ENCODE results near the gene HK3. TPM values are rescaled to one million over a fixed set of nuclear protein-coding genes. Genes with fewer than 3 reads are reported as not detected.

The HK3 gene
- total RNA-seq, 1 donor from 2014 or later, result 0.77 TPM

- no peak overlapping the region for H3K4me3 Mint-ChIP-seq
Measured at GRCh38 chr5:176895831-176896230, 3.3 kb downstream of the HK3 start.

GRCh38 chr5:176894298-176894697 is 4.8 kb downstream of the HK3 start:
- no peaks in the 10 kb centered on the region for H3K4me1 Mint-ChIP-seq (ENCODE audit: unreplicated experiment)
- peaks cover 26% of the 10 kb centered on the region for H3K27me3 Mint-ChIP-seq
- no peak overlapping the region for H3K4me3 Mint-ChIP-seq

More at GRCh38 chr5:176895831-176896230, 3.3 kb downstream of the HK3 start:
- H3K27me3 Mint-ChIP-seq, result peaks cover 23% of the 10 kb centered on the region
- H3K27ac Mint-ChIP-seq, result no peak overlapping the region
- no peaks in the 10 kb centered on the region for H3K4me1 Mint-ChIP-seq (ENCODE audit: unreplicated experiment)
- no peaks in the 10 kb centered on the region for H3K36me3 Mint-ChIP-seq
- no peaks in the 10 kb centered on the region for H3K9me3 Mint-ChIP-seq
- TF ChIP-seq CTCF (conservative IDR thresholded peaks at IDR 0.05), result no peak
- no peak for DNase-seq (ENCODE audit: extremely low spot score, unreplicated experiment)

GRCh38 chr5:176892663-176893062 is 6.5 kb downstream of the HK3 start:
- H3K4me3 Mint-ChIP-seq, result no peak overlapping the region
- H3K27me3 Mint-ChIP-seq, result peaks cover 21% of the 10 kb centered on the region
- H3K4me1 Mint-ChIP-seq (ENCODE audit: unreplicated experiment), result no peaks in the 10 kb centered on the region
- no peaks in the 10 kb centered on the region for H3K9me3 Mint-ChIP-seq
- DNase-seq (ENCODE audit: extremely low spot score, unreplicated experiment), result peak; percentile 43
- TF ChIP-seq CTCF (conservative IDR thresholded peaks at IDR 0.05), result no peak
- H3K36me3 Mint-ChIP-seq, result no peaks in the 10 kb centered on the region
- no peak overlapping the region for H3K27ac Mint-ChIP-seq

More at GRCh38 chr5:176894298-176894697, 4.8 kb downstream of the HK3 start:
- no peak for TF ChIP-seq CTCF (conservative IDR thresholded peaks at IDR 0.05)
- Mint-ChIP-seq H3K27ac (no peak overlapping the region), H3K9me3 (no peaks in the 10 kb centered on the region), H3K36me3 (no peaks in the 10 kb centered on the region)
- DNase-seq (ENCODE audit: extremely low spot score, unreplicated experiment), result no peak

DNA sequence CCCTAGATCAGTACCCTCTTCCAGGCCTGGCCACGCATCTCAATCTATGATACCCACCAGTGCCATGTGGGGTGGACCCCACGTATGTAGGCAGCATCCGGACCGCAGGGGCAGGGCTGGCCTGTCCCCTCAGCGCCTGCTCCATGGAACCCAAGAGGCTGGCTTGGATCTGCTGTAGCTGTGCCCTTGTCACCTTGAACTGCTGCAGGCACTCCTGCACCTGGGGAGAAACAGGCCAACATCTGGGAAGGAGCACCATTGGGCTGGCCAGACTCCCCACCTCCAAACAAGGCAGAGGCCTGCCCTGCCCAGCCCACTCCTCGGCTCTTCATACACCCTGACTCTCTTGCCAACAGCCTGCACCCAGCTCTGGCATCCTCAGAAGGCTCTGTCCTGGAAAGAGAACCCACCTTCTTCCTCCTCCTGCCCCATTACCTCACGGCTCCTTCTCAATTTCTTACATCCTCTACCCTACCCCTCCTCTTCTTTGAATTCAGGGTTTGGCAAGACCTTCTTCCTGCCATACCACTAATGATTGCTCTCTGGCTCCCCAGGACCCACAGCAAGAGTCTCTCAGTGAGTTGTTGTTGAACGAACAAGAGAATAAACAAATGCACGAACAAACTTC is 7.7 kb downstream of the HK3 start:
- H3K27me3 Mint-ChIP-seq, result peaks cover 16% of the 10 kb centered on the region

GRCh38 chr5:176890455-176891330 is 8.5 kb downstream of the HK3 start:
- peaks cover 16% of the 10 kb centered on the region for H3K27me3 Mint-ChIP-seq
- H3K9me3 Mint-ChIP-seq, result no peaks in the 10 kb centered on the region
- no peak for TF ChIP-seq CTCF (conservative IDR thresholded peaks at IDR 0.05)
- no peaks in the 10 kb centered on the region for H3K4me1 Mint-ChIP-seq (ENCODE audit: unreplicated experiment)
- no peak overlapping the region for H3K27ac Mint-ChIP-seq
- H3K36me3 Mint-ChIP-seq, result no peaks in the 10 kb centered on the region
- H3K4me3 Mint-ChIP-seq, result no peak overlapping the region
- DNase-seq (ENCODE audit: extremely low spot score, unreplicated experiment), result peak; percentile 51

More for the DNA sequence above, 7.7 kb downstream of the HK3 start:
- no peak for TF ChIP-seq CTCF (conservative IDR thresholded peaks at IDR 0.05)
- no peak for DNase-seq (ENCODE audit: extremely low spot score, unreplicated experiment)
- no peaks in the 10 kb centered on the region for H3K36me3 Mint-ChIP-seq
- H3K4me3 Mint-ChIP-seq, result no peak overlapping the region
- no peak overlapping the region for H3K27ac Mint-ChIP-seq
- no peaks in the 10 kb centered on the region for H3K4me1 Mint-ChIP-seq (ENCODE audit: unreplicated experiment)
- H3K9me3 Mint-ChIP-seq, result no peaks in the 10 kb centered on the region
